GM19238 (cell line): ENCODE data around the gene FBXW4.
A peak's percentile ranks its signal among the peaks of the same experiment; 100 is the strongest.

ENCODE experiments used
- DNase-seq: peaks from one replicate; pipeline ENCODE4 v3.0.0; 2011; ENCODE audit warnings: low spot score; ENCODE audit not compliant: insufficient read length

The FBXW4 gene, protein sequence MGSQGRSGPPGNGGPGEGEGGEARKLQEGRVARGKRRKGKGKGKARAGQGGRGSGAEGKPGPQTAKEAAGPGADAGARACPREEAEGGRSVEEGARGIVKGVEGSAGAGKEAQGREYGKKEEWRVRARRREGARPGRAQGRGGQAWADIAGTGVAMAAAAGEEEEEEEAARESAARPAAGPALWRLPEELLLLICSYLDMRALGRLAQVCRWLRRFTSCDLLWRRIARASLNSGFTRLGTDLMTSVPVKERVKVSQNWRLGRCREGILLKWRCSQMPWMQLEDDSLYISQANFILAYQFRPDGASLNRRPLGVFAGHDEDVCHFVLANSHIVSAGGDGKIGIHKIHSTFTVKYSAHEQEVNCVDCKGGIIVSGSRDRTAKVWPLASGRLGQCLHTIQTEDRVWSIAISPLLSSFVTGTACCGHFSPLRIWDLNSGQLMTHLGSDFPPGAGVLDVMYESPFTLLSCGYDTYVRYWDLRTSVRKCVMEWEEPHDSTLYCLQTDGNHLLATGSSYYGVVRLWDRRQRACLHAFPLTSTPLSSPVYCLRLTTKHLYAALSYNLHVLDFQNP

DNA sequence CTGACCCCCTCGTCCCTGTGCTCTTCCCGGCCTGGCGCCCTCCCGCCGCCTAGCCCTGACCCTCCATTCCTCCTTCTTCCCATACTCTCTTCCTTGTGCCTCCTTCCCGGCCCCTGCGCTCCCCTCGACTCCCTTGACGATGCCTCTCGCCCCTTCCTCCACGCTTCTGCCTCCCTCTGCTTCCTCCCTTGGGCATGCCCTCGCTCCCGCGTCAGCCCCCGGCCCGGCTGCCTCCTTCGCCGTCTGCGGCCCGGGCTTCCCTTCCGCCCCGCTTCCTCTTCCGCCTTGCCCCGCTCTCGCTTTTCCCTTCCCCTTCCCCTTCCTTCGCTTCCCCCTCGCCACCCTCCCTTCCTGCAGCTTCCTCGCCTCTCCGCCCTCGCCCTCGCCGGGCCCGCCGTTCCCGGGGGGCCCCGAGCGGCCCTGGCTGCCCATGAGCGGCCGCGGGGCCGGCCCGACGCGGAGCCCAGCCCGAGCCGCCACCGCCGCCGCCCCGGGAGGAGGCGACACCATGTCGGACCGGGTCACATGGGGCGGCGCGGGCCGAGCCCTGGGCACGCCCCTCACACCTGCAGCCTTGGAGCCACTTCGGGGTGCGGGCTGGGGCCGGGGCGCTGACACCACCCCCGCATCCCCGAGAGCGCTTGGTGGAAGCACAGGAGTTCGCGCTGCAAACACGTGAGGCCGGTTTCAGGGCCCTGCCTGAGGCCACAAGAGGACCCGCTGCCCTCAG, at the start of gene FBXW4:
Gene FBXW4 (minus strand): TSS at position 497 of the 730 bp plus-strand sequence. CDS start 65 bp downstream, at position 432.
- DNase-seq = peak; percentile 75

DNA sequence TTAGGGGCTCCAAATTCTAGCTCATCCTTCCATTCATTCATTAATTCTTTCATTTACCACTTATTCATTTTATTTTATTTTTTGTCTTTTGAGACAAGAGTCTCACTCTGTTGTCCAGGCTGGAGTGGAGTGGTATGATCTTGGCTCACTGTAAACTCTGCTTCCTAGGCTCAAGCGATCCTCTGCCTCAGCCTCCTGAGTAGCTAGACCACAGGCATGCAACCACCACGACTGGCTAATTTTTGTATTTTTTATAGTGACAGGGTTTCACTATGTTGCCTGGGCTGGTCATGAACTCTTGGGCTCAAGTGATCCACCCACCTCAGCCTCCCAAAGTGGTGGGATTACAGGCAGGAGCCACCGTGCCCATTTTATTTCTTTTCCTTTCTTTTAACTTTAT, 49.3 kb upstream of the FBXW4 start:
- DNase-seq = no peak

DNA sequence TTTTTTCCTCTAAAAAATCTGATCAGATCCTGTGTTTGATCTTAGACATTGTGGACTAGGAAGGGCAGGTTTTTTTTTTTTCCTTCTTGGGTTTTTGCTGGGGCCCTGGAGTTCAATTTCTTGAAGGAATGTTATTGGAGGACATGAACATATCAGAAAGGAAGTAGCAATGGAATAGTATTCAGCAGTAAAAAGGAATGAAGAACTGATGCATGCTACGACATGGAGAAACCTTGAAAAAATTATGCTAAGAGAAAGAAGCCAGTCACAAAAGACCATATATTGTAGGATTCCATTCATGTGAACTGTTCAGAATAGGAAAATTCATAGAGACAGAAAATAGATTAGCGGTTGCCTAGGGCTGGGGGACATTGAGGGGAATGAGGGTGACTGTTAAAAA, 47.0 kb upstream of the FBXW4 start:
- no peak for DNase-seq

DNA sequence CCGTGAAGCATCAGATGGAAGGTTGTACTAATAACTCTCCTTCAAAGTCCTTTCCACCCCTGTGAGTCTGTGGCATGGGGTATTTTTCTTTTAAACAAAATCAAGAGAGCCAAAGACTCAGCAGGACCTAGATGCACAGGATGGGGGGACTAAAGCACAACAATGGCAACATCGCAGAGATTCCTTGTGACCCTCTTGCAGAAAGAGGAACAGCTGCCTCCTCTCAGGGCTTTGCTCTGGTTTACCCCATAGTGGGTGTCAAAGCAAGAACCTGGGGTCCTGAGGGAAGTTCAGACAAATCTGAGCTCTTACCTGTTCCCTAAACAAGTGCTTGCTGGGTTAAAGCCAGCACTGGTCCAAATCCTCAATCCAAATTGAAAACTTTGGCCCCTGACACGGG, 41.7 kb upstream of the FBXW4 start:
- no peak for DNase-seq

DNA sequence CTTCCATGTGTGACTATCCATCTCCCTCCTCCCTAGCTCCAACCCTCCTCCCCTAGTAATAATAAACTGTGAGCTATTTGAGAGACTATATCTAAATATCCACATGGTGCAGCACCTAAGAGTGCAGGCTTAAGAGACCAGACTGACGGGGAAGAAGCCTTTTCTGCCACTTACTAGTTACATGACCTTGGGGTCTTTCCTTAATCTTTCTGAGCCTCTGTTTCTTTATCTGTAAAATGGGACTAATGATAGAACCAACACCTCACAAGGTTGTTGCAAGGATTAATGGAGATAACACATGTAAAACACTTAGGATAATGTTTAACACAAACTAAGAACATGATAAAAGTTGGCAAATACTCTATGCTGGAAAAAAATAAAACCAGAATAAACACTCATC, 37.1 kb upstream of the FBXW4 start:
- no peak for DNase-seq

DNA sequence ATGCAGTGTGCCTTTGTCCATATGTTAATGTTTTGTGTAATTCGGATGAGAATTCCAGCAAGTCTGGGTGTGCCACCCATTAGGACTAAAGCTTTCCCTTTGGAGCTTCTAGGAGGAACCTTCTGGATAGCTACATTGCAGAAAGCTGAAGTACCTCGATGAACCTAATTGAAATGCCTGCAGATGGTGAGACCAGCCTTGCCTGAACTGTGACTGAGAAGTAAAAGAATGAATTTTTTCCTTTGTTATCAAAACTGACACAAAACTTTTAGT, 31.1 kb upstream of the FBXW4 start:
- DNase-seq = no peak

DNA sequence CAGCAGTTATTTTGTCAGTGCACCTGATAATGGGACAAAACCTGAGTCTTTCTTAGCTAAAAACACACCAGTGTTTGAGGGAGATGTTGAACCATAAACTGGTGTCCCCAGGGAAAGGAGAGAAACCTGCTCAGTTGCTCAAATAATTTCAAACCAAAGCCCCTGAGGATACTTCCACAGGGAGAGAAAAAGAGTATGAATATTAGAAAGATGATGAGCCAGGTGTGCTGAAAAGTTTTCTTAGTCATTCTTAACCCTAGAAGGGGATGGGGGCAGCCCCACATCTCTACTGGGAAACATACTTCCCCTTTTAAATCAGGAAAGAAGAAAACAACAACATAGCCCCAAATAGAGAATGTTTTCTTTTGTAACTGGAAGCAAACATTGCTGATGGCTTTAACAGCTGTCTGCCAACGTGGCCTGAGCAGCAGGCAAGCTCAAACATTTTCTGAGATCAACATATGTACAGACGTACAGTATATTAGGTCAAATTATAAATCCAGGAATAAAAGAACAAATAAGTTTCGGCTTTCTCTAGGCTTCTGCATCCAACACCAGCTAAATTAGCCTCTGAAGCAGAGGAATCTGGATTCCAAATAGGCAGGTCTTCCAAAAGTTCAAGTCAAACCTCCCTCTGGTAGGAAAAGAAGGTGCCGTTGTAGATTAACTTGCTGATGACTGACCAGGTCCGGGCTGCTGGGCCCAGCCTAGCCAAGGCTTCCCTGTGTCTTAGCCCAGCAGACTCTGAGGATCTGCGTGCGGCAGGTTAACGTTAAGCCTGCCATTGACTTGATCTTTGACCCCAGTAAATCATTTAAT, 30.5 kb upstream of the FBXW4 start:
- DNase-seq = peak; percentile 30

DNA sequence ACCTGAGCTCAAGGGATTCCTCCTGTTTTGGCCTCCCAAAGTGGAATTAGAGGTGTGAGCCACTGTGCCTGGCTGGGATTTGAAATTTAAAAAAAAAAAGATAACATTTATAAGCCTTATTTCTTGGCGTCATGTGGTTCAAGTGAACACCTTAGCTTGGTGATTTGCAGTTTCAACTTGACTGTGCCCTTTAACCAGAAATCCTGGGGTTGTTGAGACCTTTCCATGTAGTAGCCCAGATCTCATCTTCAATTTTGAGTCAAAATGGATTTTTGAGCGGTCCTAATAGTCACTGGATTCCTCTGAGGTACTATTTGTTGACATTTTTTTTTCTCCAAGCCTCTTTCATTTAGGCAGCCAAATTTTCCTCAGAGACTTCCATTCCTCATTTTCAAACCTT, 29.5 kb upstream of the FBXW4 start:
- DNase-seq = no peak

DNA sequence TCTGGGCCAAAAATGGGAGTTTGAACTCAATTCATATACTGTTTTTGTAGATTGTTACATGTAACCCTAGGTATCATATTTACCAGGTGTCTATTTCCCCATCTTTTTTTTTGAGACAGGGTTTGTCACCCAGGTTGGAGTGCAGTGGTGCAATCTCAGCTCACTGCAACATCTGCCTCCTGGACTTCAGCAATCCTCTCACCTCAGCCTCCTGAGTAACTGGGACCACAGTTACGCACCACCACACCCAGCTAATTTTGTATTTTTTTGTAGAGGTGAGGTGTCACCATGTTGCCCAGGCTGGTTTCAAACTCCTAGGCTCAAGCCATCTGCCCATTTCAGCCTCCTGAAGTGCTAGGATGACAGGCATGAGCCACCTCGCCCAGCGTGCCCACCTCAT, 28.2 kb upstream of the FBXW4 start:
- DNase-seq = no peak

DNA sequence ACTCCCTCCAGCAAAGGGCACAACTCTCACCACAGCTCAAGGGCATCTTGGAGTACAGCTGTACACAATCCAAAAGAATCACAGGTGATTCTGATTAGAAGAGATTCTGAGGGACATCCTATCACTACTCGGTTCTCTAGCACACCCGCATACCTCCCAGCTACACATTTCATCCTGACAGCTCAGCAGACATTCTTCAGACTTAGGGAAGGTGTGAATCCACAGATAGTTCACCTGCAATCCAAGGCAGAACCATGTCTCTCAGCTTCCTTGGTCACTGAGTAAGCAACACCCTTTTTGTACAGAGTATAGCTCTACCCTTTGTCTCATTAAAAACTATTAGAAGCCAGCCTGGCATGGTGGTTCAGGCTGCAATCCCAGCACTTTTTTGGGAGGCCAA, 26.8 kb upstream of the FBXW4 start:
- DNase-seq = no peak

DNA sequence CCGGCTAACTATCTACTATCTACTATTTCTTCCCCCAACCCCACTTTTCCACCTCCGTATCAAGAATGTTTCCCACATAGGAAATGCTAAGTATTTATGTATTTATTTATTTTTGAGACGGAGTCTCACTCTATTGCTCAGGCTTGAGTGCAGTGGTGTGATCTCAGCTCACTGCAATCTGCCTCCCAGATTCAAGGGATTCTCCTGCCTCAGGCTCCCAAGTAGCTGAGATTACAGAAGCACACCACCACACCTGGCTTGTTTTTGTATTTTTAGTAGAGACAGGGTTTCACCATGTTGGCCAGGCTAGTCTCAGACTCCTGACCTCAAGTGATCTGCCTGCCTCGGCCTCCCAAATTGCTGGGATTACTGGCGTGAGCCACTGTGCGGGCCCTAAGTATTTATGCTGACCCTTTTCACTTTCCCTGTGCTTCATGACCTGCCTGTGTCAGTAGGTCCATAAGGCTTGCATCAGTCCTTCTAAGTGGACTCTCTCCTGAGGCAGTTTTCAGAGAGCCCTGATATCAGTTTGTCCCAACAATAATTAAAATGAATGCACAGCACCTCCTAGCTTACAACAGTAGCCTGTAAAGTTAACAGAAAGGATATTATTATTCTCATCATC, 25.7 kb upstream of the FBXW4 start:
- DNase-seq = no peak

DNA sequence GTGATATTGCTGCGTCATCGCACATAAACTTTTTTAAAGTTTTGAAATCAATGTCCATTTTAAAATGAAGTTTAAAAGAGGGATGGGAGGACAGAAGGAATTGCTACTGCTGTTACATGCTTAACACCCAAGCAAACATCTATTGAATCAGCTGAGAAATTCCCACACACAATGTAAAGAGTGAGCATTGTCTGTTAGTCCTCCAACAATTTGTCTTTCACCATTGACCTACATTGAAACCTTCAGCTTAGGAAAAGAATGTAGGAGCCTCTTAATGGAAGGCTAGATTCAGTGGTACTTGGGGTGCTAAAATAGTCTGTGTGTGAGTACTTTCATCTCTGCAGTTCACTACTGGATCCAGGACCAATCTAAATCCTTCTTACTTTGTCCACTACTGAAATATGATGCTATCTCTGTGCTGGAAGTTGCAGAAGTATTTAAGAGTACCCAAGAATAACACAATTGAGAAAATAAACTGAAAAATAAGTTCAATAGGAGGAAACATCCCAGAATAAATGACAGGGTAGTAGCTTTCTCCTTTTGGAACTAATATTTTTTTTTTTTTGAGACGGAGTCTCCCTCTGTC, 23.8 kb upstream of the FBXW4 start:
- no peak for DNase-seq

DNA sequence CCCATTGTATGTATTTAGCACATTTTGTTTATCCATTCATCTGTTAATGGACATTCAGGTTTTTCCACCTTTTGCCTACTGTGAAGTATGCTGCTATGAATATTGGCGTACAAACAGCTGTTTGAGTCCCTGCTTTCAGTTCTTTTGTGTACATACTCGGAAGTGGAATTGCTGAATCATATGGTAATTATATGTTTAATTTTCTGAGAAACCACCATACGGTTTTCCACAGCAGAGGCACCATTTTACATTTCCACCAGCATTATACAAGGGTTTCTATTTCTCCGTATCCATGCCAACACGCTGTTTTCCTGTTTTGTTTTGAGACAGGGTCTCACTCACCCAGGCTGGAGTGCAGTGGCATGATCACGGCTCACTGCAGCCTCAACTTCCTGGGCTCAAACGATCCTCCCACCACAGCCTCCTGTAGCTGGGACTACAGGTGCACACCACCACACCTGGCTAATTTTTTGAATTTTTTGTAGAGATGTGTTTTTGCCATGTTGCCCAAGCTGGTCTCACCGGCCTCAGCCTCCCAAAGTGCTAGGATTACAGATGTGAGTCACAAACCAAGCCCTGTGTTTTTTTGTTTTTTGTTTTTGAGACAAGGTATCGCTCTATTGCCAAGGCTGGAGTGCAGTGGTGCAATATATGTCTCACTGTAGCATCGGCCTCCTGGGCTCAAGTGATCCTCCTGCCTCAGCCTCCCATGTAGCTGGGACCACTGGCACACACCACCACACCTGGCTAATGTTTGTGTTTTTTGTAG, 22.1 kb upstream of the FBXW4 start:
- DNase-seq = no peak

DNA sequence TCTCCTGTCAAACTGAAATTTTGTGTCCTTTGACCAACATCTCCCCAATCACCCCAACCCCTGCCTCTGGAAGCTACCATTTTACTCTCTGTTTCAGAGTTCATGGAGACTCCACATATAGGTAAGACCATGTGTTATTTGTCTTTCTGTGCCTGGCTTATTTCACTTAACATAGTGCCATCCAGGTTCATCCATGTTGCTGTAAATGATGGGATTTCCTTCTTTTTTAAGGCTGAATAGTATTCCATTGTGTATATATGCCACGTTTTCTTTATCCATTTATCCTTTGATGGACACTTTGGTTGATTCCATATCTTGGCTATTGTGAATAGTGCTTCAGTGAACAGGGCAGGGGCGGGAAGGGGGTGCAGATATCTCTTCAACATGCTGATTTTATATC, 18.0 kb upstream of the FBXW4 start:
- DNase-seq = no peak

DNA sequence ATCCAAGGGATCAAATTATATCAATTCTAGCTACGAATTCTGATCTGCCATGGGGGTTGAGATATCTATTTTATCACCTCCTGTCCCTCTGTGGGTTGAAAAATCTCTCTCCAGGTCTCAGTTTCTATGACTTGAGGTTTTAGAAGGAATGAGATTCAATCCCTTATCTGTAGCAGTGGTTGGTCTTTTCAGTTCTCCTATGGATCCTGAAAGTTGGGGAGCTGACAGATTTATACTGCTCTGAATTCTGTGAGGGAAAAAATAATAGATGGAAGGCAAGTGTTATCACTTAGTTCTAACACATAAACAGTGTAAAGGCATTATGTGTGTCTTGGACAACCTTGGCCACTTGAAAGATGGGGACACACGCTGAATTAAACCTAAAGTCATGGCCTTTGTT, 15.8 kb upstream of the FBXW4 start:
- no peak for DNase-seq

DNA sequence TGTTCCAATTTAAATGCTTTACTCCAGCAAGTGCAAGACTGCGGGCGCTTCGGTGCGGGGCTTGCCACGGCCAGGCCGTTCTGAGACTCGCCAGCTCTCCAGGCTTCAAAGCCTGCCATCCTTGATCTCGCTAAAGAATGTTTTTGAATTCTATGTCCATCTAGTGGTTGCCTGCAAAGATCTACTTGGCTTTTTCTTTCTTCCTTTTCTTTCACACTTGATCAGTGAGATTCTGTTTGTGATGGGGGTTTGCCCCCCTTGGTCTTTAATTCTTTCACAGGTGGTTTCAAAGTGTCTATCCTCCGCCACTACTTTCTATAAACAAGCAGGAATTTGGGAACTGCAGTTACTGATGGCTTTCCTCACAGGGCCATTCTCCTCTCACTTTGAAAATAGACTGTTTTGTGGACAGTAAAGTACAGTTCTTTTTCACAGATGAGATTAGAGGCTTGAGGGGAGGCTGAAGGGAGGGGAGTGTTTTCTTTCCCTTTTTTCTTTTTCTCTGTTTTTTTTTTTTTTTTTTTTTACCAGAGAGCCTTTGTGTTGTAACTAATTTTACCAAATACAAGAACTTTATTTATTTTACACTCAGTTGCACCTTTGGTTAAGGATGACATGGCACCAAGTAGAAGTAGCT, 15.2 kb upstream of the FBXW4 start:
- no peak for DNase-seq

DNA sequence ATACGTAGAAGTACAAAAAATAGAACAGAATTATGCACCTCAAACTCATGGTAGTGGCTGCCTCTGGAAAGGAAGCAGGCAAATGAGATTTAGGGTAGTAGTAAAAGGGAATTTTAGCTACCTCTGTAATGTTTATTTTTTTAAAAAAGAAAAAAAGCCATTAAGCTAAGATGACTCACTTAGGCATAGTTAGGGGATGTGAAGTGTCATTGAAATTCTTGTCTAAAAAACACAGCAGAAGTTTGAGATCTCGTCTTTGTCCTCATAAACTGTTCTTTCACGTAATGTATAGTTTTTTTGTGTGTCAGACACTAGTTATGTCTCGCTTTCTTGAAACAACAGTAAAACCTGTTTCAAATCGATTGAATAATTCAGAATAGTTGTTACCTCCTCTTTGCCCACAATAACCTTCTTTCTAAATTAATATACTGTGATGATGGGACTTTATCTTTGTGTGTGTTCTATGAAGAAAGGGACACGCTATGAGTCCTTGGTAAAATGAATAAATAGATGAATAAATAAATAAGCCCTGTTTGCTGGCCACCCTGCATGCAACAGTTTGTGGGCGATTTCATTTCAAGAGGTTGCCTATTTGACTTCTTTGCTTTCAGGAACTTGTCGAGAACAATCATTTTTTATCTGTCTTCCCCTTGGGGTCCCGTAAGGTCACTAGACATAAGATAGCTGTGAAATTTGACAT, 14.5 kb upstream of the FBXW4 start:
- DNase-seq = no peak

DNA sequence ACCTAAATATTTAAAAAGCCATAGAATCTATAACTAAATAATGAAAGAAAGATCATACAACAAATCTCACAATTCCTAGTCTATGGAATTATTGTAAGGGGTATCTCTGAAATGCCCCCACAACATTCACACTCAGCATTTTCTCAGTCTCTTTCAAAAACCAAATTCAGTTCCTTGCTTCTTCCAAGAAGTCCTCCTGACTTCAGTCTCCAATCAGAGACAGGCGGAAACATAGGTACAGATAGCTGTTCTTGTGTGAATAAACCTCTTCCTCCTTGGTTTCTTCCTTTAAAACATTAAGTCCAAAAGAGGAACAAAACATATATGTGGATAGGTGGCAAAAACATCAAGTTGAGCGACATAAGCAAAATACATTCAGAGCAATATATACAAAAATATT, 13.9 kb upstream of the FBXW4 start:
- DNase-seq = no peak

DNA sequence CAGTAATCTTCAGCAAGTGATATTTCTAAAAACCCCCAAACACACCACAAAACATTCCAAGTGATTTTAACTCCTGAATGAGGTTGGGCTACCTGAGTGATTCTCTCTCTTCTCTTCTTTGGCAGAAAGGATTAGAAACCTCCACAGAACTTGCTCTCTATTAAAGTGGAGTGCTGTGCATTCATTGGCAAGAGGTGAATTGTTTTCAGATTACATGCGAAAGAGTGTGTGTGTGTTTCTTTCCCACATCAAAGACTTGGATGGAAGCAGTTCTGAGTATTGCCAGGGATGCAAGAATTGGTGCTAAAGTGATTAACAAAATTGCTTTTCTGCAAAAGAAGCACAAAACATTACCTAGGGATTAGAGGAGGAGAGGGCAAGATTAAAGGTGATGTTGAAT, 13.1 kb upstream of the FBXW4 start:
- no peak for DNase-seq
